ENCODE measurements around the gene ALG8. TPM values are rescaled to one million over a fixed set of nuclear protein-coding genes. Genes with fewer than 3 reads are reported as not detected.

The ALG8 gene
- total RNA-seq, 2 donors from 2014 or later: 17.2 to 25.8 TPM

Other genes with a start within 250 kb of the ALG8 start
- gene INTS4, start 145.0 kb downstream of the ALG8 start, total RNA-seq: 10 to 100 TPM; 48.9 to 53.4 TPM
- gene KCTD14, start 116.3 kb downstream of the ALG8 start, total RNA-seq: under 1 TPM; 0.17 to 0.52 TPM
- not detected for gene THRSP, start 75.8 kb downstream of the ALG8 start, total RNA-seq
- gene NDUFC2, start 59.8 kb downstream of the ALG8 start, total RNA-seq: 10 to 100 TPM; 36.9 to 47.1 TPM
- 1 to 10 TPM; 2.4 to 4.0 TPM for gene KCTD21, start 49.0 kb upstream of the ALG8 start, total RNA-seq
- 10 to 100 TPM; 10.5 to 13.4 TPM for gene USP35, start 49.3 kb upstream of the ALG8 start, total RNA-seq